K562 (cell line): Measurements from ENCODE around the gene RHOU.

Source experiments
- ARNT ChIP-seq, 2 experiments: fragments of 450-650 bp; IDR thresholded peaks; 2 replicates each; pipeline ENCODE4 v1.6.1; 2016; ENCODE audit warnings: mild to moderate bottlenecking in 1 of 2
- CBX8 ChIP-seq: fragments of 200-600 bp; sonication (generic); IDR thresholded peaks from 2 replicates; pipeline ENCODE4 v1.6.1; 2012; ENCODE audit warnings: borderline replicate concordance, mixed run types, low read depth, mild to moderate bottlenecking, moderate library complexity, mixed read lengths, low read length, control low read depth, inconsistent platforms; ENCODE audit not compliant: poor library complexity, severe bottlenecking; ENCODE audit errors: extremely low read depth
- HNRNPH1 ChIP-seq: fragments of 200-400 bp; formaldehyde crosslinking; optimal IDR thresholded peaks from 2 replicates; pipeline ENCODE3; 2017; ENCODE audit warnings: low read depth, mild to moderate bottlenecking, low read length, moderate library complexity
- RBM25 ChIP-seq: fragments of 200-400 bp; formaldehyde crosslinking; IDR thresholded peaks from 2 replicates; pipeline ENCODE4 v1.6.1; 2018; ENCODE audit warnings: low read length, low read depth, moderate library complexity; ENCODE audit not compliant: severe bottlenecking
- RFX7 ChIP-seq: fragments of 250-450 bp; sonication (Bioruptor Pico); IDR thresholded peaks from 2 replicates; pipeline ENCODE4 v1.5.1; 2021; ENCODE audit warnings: mild to moderate bottlenecking
- ZBTB26 ChIP-seq: fragments of 450-650 bp; formaldehyde crosslinking; IDR thresholded peaks from 2 replicates; pipeline ENCODE4 v1.4.0; 2022; ENCODE audit warnings: missing genetic modification characterization

- TF ChIP-seq CBX8 (no peak), HNRNPH1 (no peak), RFX7 (CRISPR knock-in tag) (no peak), ZBTB26 (CRISPR knock-in tag) (no peak), RBM25 (no peak), ARNT (IDR thresholded peaks at IDR 0.05) (no peak)
Observed at GRCh38 chr1:228763561-228763960, 28.3 kb downstream of the RHOU start.
